ENCODE measurements around the gene SPATS2L.

Gene SPATS2L

GRCh38 chr2:200278694-200279316 is 27.7 kb upstream of the SPATS2L start:
- no peaks in the 10 kb centered on the region for H3K9me3 ChIP-seq (ENCODE audit: insufficient read depth, low read depth, low read length)
- no peaks in the 10 kb centered on the region for H4K20me1 ChIP-seq (ENCODE audit: insufficient read depth, low read length, poor library complexity, severe bottlenecking)
- H2AFZ ChIP-seq (ENCODE audit: low read length): no peak overlapping the region
- no peak for TF ChIP-seq EZH2phosphoT487 (IDR thresholded peaks at IDR 0.05; ENCODE audit: borderline replicate concordance)
- TF ChIP-seq CTCF (conservative IDR thresholded peaks at IDR 0.05; ENCODE audit: low read length): no peak
- H3K27me3 ChIP-seq (ENCODE audit: insufficient read depth, low read length, poor library complexity, severe bottlenecking): no peaks in the 10 kb centered on the region
- H3K36me3 ChIP-seq (ENCODE audit: insufficient read depth, low read length): no peaks in the 10 kb centered on the region
- H3K9me2 ChIP-seq (replicated peaks; ENCODE audit: low read depth, low read length): no peaks in the 10 kb centered on the region
- H3K4me2 ChIP-seq (ENCODE audit: low read depth, low read length, poor library complexity, severe bottlenecking): no peak overlapping the region
- no peak overlapping the region for H3K4me3 ChIP-seq (ENCODE audit: low read length, poor library complexity, severe bottlenecking)
- H3K79me2 ChIP-seq (ENCODE audit: insufficient read depth, low read length): no peaks in the 10 kb centered on the region
- no peaks in the 10 kb centered on the region for H3F3A ChIP-seq (ENCODE audit: low read depth)
- H3K9ac ChIP-seq (ENCODE audit: low read depth, low read length, poor library complexity, severe bottlenecking): no peak overlapping the region
- no peaks in the 10 kb centered on the region for H3K4me1 ChIP-seq (ENCODE audit: insufficient read depth, low read length, poor library complexity, severe bottlenecking)

- H3K36me3 ChIP-seq (ENCODE audit: insufficient read depth, low read length): no peaks in the 10 kb centered on the region
- no peaks in the 10 kb centered on the region for H3F3A ChIP-seq (ENCODE audit: low read depth)
- H3K9ac ChIP-seq (ENCODE audit: low read depth, low read length, poor library complexity, severe bottlenecking): no peak overlapping the region
- no peaks in the 10 kb centered on the region for H3K4me1 ChIP-seq (ENCODE audit: insufficient read depth, low read length, poor library complexity, severe bottlenecking)
- no peaks in the 10 kb centered on the region for H3K79me2 ChIP-seq (ENCODE audit: insufficient read depth, low read length)
- no peak overlapping the region for H3K4me2 ChIP-seq (ENCODE audit: low read depth, low read length, poor library complexity, severe bottlenecking)
- TF ChIP-seq CTCF (conservative IDR thresholded peaks at IDR 0.05; ENCODE audit: low read length) (no peak), EZH2phosphoT487 (IDR thresholded peaks at IDR 0.05; ENCODE audit: borderline replicate concordance) (no peak)
- H4K20me1 ChIP-seq (ENCODE audit: insufficient read depth, low read length, poor library complexity, severe bottlenecking): no peaks in the 10 kb centered on the region
- no peaks in the 10 kb centered on the region for H3K9me2 ChIP-seq (replicated peaks; ENCODE audit: low read depth, low read length)
- H3K27me3 ChIP-seq (ENCODE audit: insufficient read depth, low read length, poor library complexity, severe bottlenecking): no peaks in the 10 kb centered on the region
- no peak overlapping the region for H2AFZ ChIP-seq (ENCODE audit: low read length)
- no peaks in the 10 kb centered on the region for H3K9me3 ChIP-seq (ENCODE audit: insufficient read depth, low read depth, low read length)
- no peak overlapping the region for H3K4me3 ChIP-seq (ENCODE audit: low read length, poor library complexity, severe bottlenecking)
Observed at GRCh38 chr2:200279857-200280256, 26.6 kb upstream of the SPATS2L start.

- TF ChIP-seq CTCF (conservative IDR thresholded peaks at IDR 0.05; ENCODE audit: low read length) (no peak), EZH2phosphoT487 (IDR thresholded peaks at IDR 0.05; ENCODE audit: borderline replicate concordance) (no peak)
- no peaks in the 10 kb centered on the region for H3K9me2 ChIP-seq (replicated peaks; ENCODE audit: low read depth, low read length)
Observed at GRCh38 chr2:200286578-200286977, 19.9 kb upstream of the SPATS2L start.

More at GRCh38 chr2:200286578-200286977, 19.9 kb upstream of the SPATS2L start:
- H2AFZ ChIP-seq (ENCODE audit: low read length): no peak overlapping the region
- no peaks in the 10 kb centered on the region for H3K9me3 ChIP-seq (ENCODE audit: insufficient read depth, low read depth, low read length)
- H4K20me1 ChIP-seq (ENCODE audit: insufficient read depth, low read length, poor library complexity, severe bottlenecking): no peaks in the 10 kb centered on the region
- no peaks in the 10 kb centered on the region for H3K36me3 ChIP-seq (ENCODE audit: insufficient read depth, low read length)
- no peaks in the 10 kb centered on the region for H3K27me3 ChIP-seq (ENCODE audit: insufficient read depth, low read length, poor library complexity, severe bottlenecking)
- H3K79me2 ChIP-seq (ENCODE audit: insufficient read depth, low read length): no peaks in the 10 kb centered on the region
- H3F3A ChIP-seq (ENCODE audit: low read depth): no peaks in the 10 kb centered on the region
- H3K9ac ChIP-seq (ENCODE audit: low read depth, low read length, poor library complexity, severe bottlenecking): no peak overlapping the region
- no peaks in the 10 kb centered on the region for H3K4me1 ChIP-seq (ENCODE audit: insufficient read depth, low read length, poor library complexity, severe bottlenecking)
- no peak overlapping the region for H3K4me2 ChIP-seq (ENCODE audit: low read depth, low read length, poor library complexity, severe bottlenecking)
- no peak overlapping the region for H3K4me3 ChIP-seq (ENCODE audit: low read length, poor library complexity, severe bottlenecking)

Data from Loucy (cell line).